Measurements from ENCODE around the gene SPATA7. TPM values are rescaled to one million over a fixed set of nuclear protein-coding genes. Genes with fewer than 3 reads are reported as not detected.

Gene SPATA7
- total and polyA plus RNA-seq, 9 of the 15 experiments (the other 6 are each of a cell fraction or from before 2014, with no cell fraction given) = 0.80 to 3.3 (median 2.5) TPM

DNA sequence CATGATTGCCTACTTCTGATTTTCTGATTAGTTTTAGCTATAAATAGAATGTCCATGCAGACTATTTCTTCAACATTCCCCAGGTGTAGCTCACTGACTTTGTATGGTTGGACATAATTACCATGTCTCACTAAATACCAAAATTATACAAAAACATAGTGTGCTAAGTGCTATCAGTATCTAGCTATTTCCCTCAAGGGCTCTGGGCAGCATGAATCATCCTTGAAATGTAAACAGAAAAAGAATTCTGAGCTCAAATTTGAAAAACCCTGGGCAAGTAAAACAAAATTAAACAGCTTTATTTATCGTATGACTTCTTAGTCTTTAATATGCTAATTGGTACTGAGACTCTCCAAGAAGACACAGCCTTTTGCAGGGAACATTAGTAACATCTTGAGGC lies 82.9 kb downstream of the SPATA7 start:
- no peak overlapping the region for H3K4me3 ChIP-seq
- POLR2A ChIA-PET = interaction anchor here (0.6 to 1.4 kb wide), 2 partner anchors 8 to 200 kb away, joined by 3 to 4 read pairs; no protein-coding TSS in a partner anchor
- in situ Hi-C loops (cut with MboI) = no loop called here
- no peak overlapping the region for H3K4me2 ChIP-seq (ENCODE audit: insufficient read depth, low read length)
- H3K4me1 ChIP-seq (replicated peaks in 1 of 2; ENCODE audit: control insufficient read depth in 2 of 2, insufficient read depth in 2 of 2, low read length in 2 of 2) = no peaks in the 10 kb centered on the region
- intact Hi-C loops (cut with micrococcal nuclease) = no loop called here
- H3K9me1 ChIP-seq (ENCODE audit: control insufficient read depth, insufficient read depth, low read length) = no peaks in the 10 kb centered on the region
- no peaks in the 10 kb centered on the region for H3K27me3 ChIP-seq (ENCODE audit: control insufficient read depth in 2 of 2, insufficient read depth in 2 of 2, low read length in 2 of 2)
- DNase-seq (ENCODE audit: extremely low read depth in 1 of 4, low spot score in 3 of 4) (no peak), FAIRE-seq (no peak), ATAC-seq (no peak)
- CTCF ChIA-PET (ENCODE audit: low intra/inter-chr PET ratio) = no interaction called here
- H4K20me1 ChIP-seq (replicated peaks; ENCODE audit: control insufficient read depth, insufficient read depth, low read length) = no peaks in the 10 kb centered on the region
- H2AFZ ChIP-seq (ENCODE audit: low read depth, low read length) = no peak overlapping the region
- no peak overlapping the region for H3K9ac ChIP-seq (ENCODE audit: insufficient read depth in 1 of 2, low read depth in 2 of 2, low read length in 2 of 2)
- no peak overlapping the region for H3K27ac ChIP-seq (ENCODE audit: extremely low read depth, low read depth, low read length)
- no peak for TF ChIP-seq EZH2 (IDR thresholded peaks at IDR 0.05; ENCODE audit: borderline replicate concordance, low read depth, low read length)
- no peak for TF ChIP-seq ZNF384 (IDR thresholded peaks at IDR 0.05; ENCODE audit: low read depth, low read length)
- TF ChIP-seq ERF (CRISPR knock-in tag; IDR thresholded peaks at IDR 0.05) = no peak
- TF ChIP-seq, protein P1, sequence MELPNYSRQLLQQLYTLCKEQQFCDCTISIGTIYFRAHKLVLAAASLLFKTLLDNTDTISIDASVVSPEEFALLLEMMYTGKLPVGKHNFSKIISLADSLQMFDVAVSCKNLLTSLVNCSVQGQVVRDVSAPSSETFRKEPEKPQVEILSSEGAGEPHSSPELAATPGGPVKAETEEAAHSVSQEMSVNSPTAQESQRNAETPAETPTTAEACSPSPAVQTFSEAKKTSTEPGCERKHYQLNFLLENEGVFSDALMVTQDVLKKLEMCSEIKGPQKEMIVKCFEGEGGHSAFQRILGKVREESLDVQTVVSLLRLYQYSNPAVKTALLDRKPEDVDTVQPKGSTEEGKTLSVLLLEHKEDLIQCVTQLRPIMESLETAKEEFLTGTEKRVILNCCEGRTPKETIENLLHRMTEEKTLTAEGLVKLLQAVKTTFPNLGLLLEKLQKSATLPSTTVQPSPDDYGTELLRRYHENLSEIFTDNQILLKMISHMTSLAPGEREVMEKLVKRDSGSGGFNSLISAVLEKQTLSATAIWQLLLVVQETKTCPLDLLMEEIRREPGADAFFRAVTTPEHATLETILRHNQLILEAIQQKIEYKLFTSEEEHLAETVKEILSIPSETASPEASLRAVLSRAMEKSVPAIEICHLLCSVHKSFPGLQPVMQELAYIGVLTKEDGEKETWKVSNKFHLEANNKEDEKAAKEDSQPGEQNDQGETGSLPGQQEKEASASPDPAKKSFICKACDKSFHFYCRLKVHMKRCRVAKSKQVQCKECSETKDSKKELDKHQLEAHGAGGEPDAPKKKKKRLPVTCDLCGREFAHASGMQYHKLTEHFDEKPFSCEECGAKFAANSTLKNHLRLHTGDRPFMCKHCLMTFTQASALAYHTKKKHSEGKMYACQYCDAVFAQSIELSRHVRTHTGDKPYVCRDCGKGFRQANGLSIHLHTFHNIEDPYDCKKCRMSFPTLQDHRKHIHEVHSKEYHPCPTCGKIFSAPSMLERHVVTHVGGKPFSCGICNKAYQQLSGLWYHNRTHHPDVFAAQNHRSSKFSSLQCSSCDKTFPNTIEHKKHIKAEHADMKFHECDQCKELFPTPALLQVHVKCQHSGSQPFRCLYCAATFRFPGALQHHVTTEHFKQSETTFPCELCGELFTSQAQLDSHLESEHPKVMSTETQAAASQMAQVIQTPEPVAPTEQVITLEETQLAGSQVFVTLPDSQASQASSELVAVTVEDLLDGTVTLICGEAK (IDR thresholded peaks at IDR 0.05) = no peak
- TF ChIP-seq, protein P1 (CRISPR knock-in tag; IDR thresholded peaks at IDR 0.05) = no peak
- TF ChIP-seq TSC22D4 (tag; IDR thresholded peaks at IDR 0.05) = no peak
- no peak for TF ChIP-seq RBFOX2 (IDR thresholded peaks at IDR 0.05; ENCODE audit: low read depth, low read length)
- TF ChIP-seq SAFB (IDR thresholded peaks at IDR 0.05; ENCODE audit: borderline replicate concordance, low read depth, low read length) = no peak
- no peaks in the 10 kb centered on the region for H3K79me2 ChIP-seq (ENCODE audit: control insufficient read depth, insufficient read depth, low read length)
- no peaks in the 10 kb centered on the region for H3K36me3 ChIP-seq (ENCODE audit: control insufficient read depth, insufficient read depth, low read length)
- WGBS (ENCODE audit: insufficient coverage, low coverage, missing lambda C conversion rate) = 35% methylated on average over 1 of the region's 1 CpG
- H3K9me3 ChIP-seq (replicated peaks; ENCODE audit: control insufficient read depth, insufficient read depth, low read depth, low read length) = no peaks in the 10 kb centered on the region
- no TSS peak for BruUV-seq (replicated peaks)
